H9 (cell line): Measurements from ENCODE around the gene CCDC170. TPM values are rescaled to one million over a fixed set of nuclear protein-coding genes. Genes with fewer than 3 reads are reported as not detected.
"Not testable (repeated sequence)": the region's sequence is repeated elsewhere in the genome, so short reads cannot be mapped to it uniquely, and the experiment has no call there.

ENCODE experiments used
- DNase-seq: peaks from one replicate; pipeline ENCODE4 v3.0.0-alpha.2; 2017
- H2AFZ ChIP-seq: one replicate; pipeline ENCODE4 v1.6.1; 2013; ENCODE audit warnings: mild to moderate bottlenecking, low read length, control low read depth, moderate library complexity
- H2AK5ac ChIP-seq: 2 replicates; pipeline ENCODE4 v1.6.1; 2013; ENCODE audit warnings: low read length, control low read depth, mixed read lengths; ENCODE audit not compliant: insufficient read length
- H2BK120ac ChIP-seq: one replicate; pipeline ENCODE4 v1.6.1; 2013; ENCODE audit warnings: low read depth, mild to moderate bottlenecking, low read length, control low read depth, inconsistent platforms; ENCODE audit not compliant: poor library complexity, severe bottlenecking
- H2BK12ac ChIP-seq: 2 replicates; pipeline ENCODE4 v1.6.1; 2013; ENCODE audit warnings: low read length, control low read depth, mixed read lengths, low read depth; ENCODE audit not compliant: insufficient read length
- H2BK15ac ChIP-seq: 2 replicates; pipeline ENCODE4 v1.6.1; 2013; ENCODE audit warnings: low read depth, low read length, control low read depth
- H2BK20ac ChIP-seq: one replicate; pipeline ENCODE4 v1.6.1; 2013; ENCODE audit warnings: low read depth, mild to moderate bottlenecking, low read length, control low read depth, inconsistent platforms; ENCODE audit not compliant: poor library complexity, severe bottlenecking
- H2BK5ac ChIP-seq: 2 replicates; pipeline ENCODE4 v1.6.1; 2013; ENCODE audit warnings: low read length, control low read depth, mixed read lengths; ENCODE audit not compliant: insufficient read length
- H3K14ac ChIP-seq: 2 replicates; pipeline ENCODE4 v1.6.1; 2013; ENCODE audit warnings: low read length, control low read depth; ENCODE audit not compliant: insufficient read depth
- H3K18ac ChIP-seq: 2 replicates; pipeline ENCODE4 v1.6.1; 2013; ENCODE audit warnings: low read depth, mild to moderate bottlenecking, mixed read lengths, low read length, control low read depth; ENCODE audit not compliant: insufficient read length
- H3K23ac ChIP-seq: 2 replicates; pipeline ENCODE4 v1.6.1; 2013; ENCODE audit warnings: low read length, control low read depth, mixed read lengths, low read depth; ENCODE audit not compliant: insufficient read length
- H3K23me2 ChIP-seq: 2 replicates; pipeline ENCODE4 v1.6.1; 2013; ENCODE audit warnings: low read depth, mild to moderate bottlenecking, mixed read lengths, low read length, control low read depth; ENCODE audit not compliant: insufficient read length, poor library complexity, severe bottlenecking
- H3K27ac ChIP-seq: 2 replicates; pipeline ENCODE4 v1.5.1; 2013; ENCODE audit warnings: low read length, control low read depth, mixed read lengths, low read depth; ENCODE audit not compliant: insufficient read length
- H3K27me3 ChIP-seq: 2 replicates; pipeline ENCODE4 v1.6.1; 2013; ENCODE audit warnings: low read length, control low read depth, inconsistent platforms; ENCODE audit not compliant: insufficient read depth
- H3K4ac ChIP-seq: 2 replicates; pipeline ENCODE4 v1.6.1; 2013; ENCODE audit warnings: low read depth, mild to moderate bottlenecking, control low read depth, inconsistent platforms, low read length, moderate library complexity
- H3K4me1 ChIP-seq: 2 replicates; pipeline ENCODE4 v1.6.1; 2013; ENCODE audit warnings: low read length, control low read depth, inconsistent platforms; ENCODE audit not compliant: insufficient read depth
- H3K4me2 ChIP-seq: 2 replicates; pipeline ENCODE4 v1.6.1; 2013; ENCODE audit warnings: low read length, control low read depth, mixed read lengths; ENCODE audit not compliant: insufficient read length, insufficient read depth
- H3K56ac ChIP-seq: 2 replicates; pipeline ENCODE4 v1.6.1; 2013; ENCODE audit warnings: low read depth, mild to moderate bottlenecking, mixed read lengths, low read length, control low read depth; ENCODE audit not compliant: insufficient read length
- H3K79me1 ChIP-seq: 2 replicates; pipeline ENCODE4 v1.6.1; 2013; ENCODE audit warnings: low read depth, mild to moderate bottlenecking, moderate library complexity, low read length, control low read depth, inconsistent platforms; ENCODE audit not compliant: insufficient read depth, poor library complexity, severe bottlenecking
- H3K79me2 ChIP-seq: 2 replicates; pipeline ENCODE4 v1.6.1; 2013; ENCODE audit warnings: low read length, control low read depth, inconsistent platforms; ENCODE audit not compliant: insufficient read depth
- H3K9ac ChIP-seq: 2 replicates; pipeline ENCODE4 v1.6.1; 2013; ENCODE audit warnings: low read length, control low read depth, mixed read lengths; ENCODE audit not compliant: insufficient read length; ENCODE audit errors: extremely low read depth
- H3K9me3 ChIP-seq: one replicate; pipeline ENCODE4 v1.6.1; 2013; ENCODE audit warnings: low read depth, low read length, inconsistent platforms; ENCODE audit not compliant: control insufficient read depth
- H3T11ph ChIP-seq: one replicate; pipeline ENCODE4 v1.6.1; 2013; ENCODE audit warnings: mild to moderate bottlenecking, low read length, control low read depth, inconsistent platforms
- H4K20me1 ChIP-seq: one replicate; pipeline ENCODE4 v1.6.1; 2013; ENCODE audit not compliant: control insufficient read depth, insufficient read length, insufficient read depth
- H4K5ac ChIP-seq: 2 replicates; pipeline ENCODE4 v1.6.1; 2013; ENCODE audit warnings: low read depth, mild to moderate bottlenecking, mixed read lengths, low read length, control low read depth; ENCODE audit not compliant: insufficient read length
- H4K8ac ChIP-seq: replicated peaks from 2 replicates; pipeline ENCODE4 v1.6.1; 2013; ENCODE audit warnings: low read length, control low read depth, mixed read lengths, low read depth; ENCODE audit not compliant: insufficient read length
- H4K91ac ChIP-seq: 2 replicates; pipeline ENCODE4 v1.6.1; 2013; ENCODE audit warnings: low read depth, mild to moderate bottlenecking, moderate library complexity, mixed read lengths, low read length, control low read depth; ENCODE audit not compliant: insufficient read length
- H3K27ac Mint-ChIP-seq, 3 experiments: 2 replicates in 2 of 3; 3 replicates in 1 of 3; pipeline ENCODE4 v1.8.0; 2020 to 2021; ENCODE audit warnings: mixed read lengths in 3 of 3, mild to moderate bottlenecking in 1 of 3, moderate library complexity in 1 of 3
- H3K27me3 Mint-ChIP-seq: 2 replicates; pipeline ENCODE4 v1.8.0; 2021; ENCODE audit warnings: low read depth, mild to moderate bottlenecking, moderate library complexity, mixed read lengths
- H3K36me3 Mint-ChIP-seq, 3 experiments: 2 replicates in 2 of 3; 3 replicates in 1 of 3; pipeline ENCODE4 v1.8.0; 2020 to 2021; ENCODE audit warnings: low read depth in 3 of 3, mixed read lengths in 3 of 3; ENCODE audit not compliant: insufficient read depth in 1 of 3
- H3K4me1 Mint-ChIP-seq, 2 experiments: 2 replicates each; pipeline ENCODE4 v1.8.0; 2020; ENCODE audit warnings: mixed read lengths in 2 of 2
- H3K4me3 Mint-ChIP-seq, 2 experiments: 2 replicates in 1 of 2; 3 replicates in 1 of 2; pipeline ENCODE4 v1.8.0; 2020 to 2021; ENCODE audit warnings: mild to moderate bottlenecking in 2 of 2, mixed read lengths in 2 of 2, moderate library complexity in 1 of 2
- H3K9me3 Mint-ChIP-seq, 2 experiments: 2 replicates in 1 of 2; 3 replicates in 1 of 2; pipeline ENCODE4 v1.8.0; 2020; ENCODE audit warnings: mild to moderate bottlenecking in 2 of 2, mixed read lengths in 2 of 2, moderate library complexity in 1 of 2
- WGBS: extraction: QIAGEN DNeasy Blood & Tissue Kit; methylation state at CpG from one replicate; pipeline ENCODE4 v1.1.7; 2013; ENCODE audit warnings: missing lambda C conversion rate, low lambda C conversion rate, mixed read lengths; ENCODE audit not compliant: insufficient read length; ENCODE audit errors: extremely low coverage; 5-methylcytosine and 5-hydroxymethylcytosine counted together
- total RNA-seq: library from RNA; stranded (reverse); gene quantifications from 2 replicates; pipeline ENCODE4 v1.2.1, GENCODE V29; 2021
- TF ChIP-seq, protein P1 (sequence below): fragments of 200-600 bp; sonication (generic); conservative IDR thresholded peaks from 3 replicates; pipeline ENCODE4 v1.8.0; 2021; ENCODE audit warnings: antibody characterized with exemption, mild to moderate bottlenecking

The CCDC170 gene
- total RNA-seq, 1 experiment from 2014 or later, result 0.07 TPM

GRCh38 chr6:151452750-151453427 lies 40.9 kb upstream of the CCDC170 start:
- peak overlapping the region; percentile 97 to 98 for H3K4me3 Mint-ChIP-seq
- H3K18ac ChIP-seq, result peak overlapping the region; percentile 53
- DNase-seq, result no peak
- H3K56ac ChIP-seq, result no peak overlapping the region
- H3K14ac ChIP-seq, result peak overlapping the region; percentile 65; the same call in 1 of the 2 replicates
- H2AK5ac ChIP-seq, result no peak overlapping the region
- no peak overlapping the region for H3K23ac ChIP-seq
- no peak overlapping the region for H4K5ac ChIP-seq
- no peaks in the 10 kb centered on the region for H3K4me1 ChIP-seq
- no peaks in the 10 kb centered on the region for H3K79me1 ChIP-seq
- H3K79me2 ChIP-seq, result peaks cover 9% of the 10 kb centered on the region; the same call in 1 of the 2 replicates
- no peak overlapping the region for H3K4ac ChIP-seq
- peaks cover 1 to 4% of the 10 kb centered on the region in 2 experiments; a peak in 3 of 5 replicates for H3K9me3 Mint-ChIP-seq
- H3K27me3 Mint-ChIP-seq, result peaks cover 1% of the 10 kb centered on the region; the same call in 1 of the 2 replicates
- H4K20me1 ChIP-seq, result no peaks in the 10 kb centered on the region
- no peak overlapping the region for H2BK5ac ChIP-seq
- no peak overlapping the region for H2BK20ac ChIP-seq
- peaks cover 32 to 38% of the 10 kb centered on the region in 2 experiments for H3K4me1 Mint-ChIP-seq
- H2BK12ac ChIP-seq, result no peak overlapping the region
- H2AFZ ChIP-seq, result no peak overlapping the region
- peaks cover 11% of the 10 kb centered on the region for H3K23me2 ChIP-seq
- peak overlapping the region; percentile 85 for H3K4me2 ChIP-seq
- WGBS, result no CpG with 5 or more reads among the region's 24 CpGs
- TF ChIP-seq, protein P1, sequence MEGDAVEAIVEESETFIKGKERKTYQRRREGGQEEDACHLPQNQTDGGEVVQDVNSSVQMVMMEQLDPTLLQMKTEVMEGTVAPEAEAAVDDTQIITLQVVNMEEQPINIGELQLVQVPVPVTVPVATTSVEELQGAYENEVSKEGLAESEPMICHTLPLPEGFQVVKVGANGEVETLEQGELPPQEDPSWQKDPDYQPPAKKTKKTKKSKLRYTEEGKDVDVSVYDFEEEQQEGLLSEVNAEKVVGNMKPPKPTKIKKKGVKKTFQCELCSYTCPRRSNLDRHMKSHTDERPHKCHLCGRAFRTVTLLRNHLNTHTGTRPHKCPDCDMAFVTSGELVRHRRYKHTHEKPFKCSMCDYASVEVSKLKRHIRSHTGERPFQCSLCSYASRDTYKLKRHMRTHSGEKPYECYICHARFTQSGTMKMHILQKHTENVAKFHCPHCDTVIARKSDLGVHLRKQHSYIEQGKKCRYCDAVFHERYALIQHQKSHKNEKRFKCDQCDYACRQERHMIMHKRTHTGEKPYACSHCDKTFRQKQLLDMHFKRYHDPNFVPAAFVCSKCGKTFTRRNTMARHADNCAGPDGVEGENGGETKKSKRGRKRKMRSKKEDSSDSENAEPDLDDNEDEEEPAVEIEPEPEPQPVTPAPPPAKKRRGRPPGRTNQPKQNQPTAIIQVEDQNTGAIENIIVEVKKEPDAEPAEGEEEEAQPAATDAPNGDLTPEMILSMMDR, result no peak
- H3K27ac ChIP-seq, result peak overlapping the region; percentile 69
- peak overlapping the region; percentile 97 for H3K9ac ChIP-seq
- H2BK120ac ChIP-seq, result no peak overlapping the region
- H4K8ac ChIP-seq, result no peak overlapping the region
- no peak overlapping the region for H3T11ph ChIP-seq
- no peaks in the 10 kb centered on the region for H3K9me3 ChIP-seq
- peaks cover 5 to 29% (median 22%) of the 10 kb centered on the region in 3 experiments; a peak in 6 of 7 replicates for H3K36me3 Mint-ChIP-seq
- no peak overlapping the region for H4K91ac ChIP-seq
- H3K27ac Mint-ChIP-seq, result peak overlapping the region; percentile 74 to 96 (median 94)
- H3K27me3 ChIP-seq, result no peaks in the 10 kb centered on the region
- H2BK15ac ChIP-seq, result no peak overlapping the region

- Mint-ChIP-seq H3K36me3 (peaks cover 13 to 44% (median 30%) of the 10 kb centered on the region in 3 experiments; a peak in 6 of 7 replicates), H3K4me1 (peaks cover 32 to 36% of the 10 kb centered on the region in 2 experiments), H3K4me3 (peak overlapping the region in 1 of 2 experiments; percentile 32; a peak in 1 of 5 replicates), H3K27ac (peak overlapping the region in 2 of 3 experiments; percentile 45 to 75; a peak in 5 of 7 replicates)
- H4K8ac ChIP-seq, H3K27me3 ChIP-seq, H3K4me2 ChIP-seq, H3K56ac ChIP-seq, H3K4ac ChIP-seq, H2BK20ac ChIP-seq, DNase-seq, H2BK15ac ChIP-seq, H3K9me3 ChIP-seq, H3K4me1 ChIP-seq, H2BK120ac ChIP-seq, H3K27ac ChIP-seq, H3K14ac ChIP-seq, H3K79me2 ChIP-seq, H4K20me1 ChIP-seq, H3K9me3 Mint-ChIP-seq, H3K23ac ChIP-seq, H3K27me3 Mint-ChIP-seq, H2AK5ac ChIP-seq, H2BK12ac ChIP-seq, H2BK5ac ChIP-seq, H3K79me1 ChIP-seq, H4K5ac ChIP-seq, H2AFZ ChIP-seq, H4K91ac ChIP-seq, H3K9ac ChIP-seq, H3K18ac ChIP-seq, H3T11ph ChIP-seq: not testable (repeated sequence)
- WGBS, result no CpG with 5 or more reads among the region's 10 CpGs
- peaks cover 11% of the 10 kb centered on the region for H3K23me2 ChIP-seq
Observed at GRCh38 chr6:151455751-151456398, 37.9 kb upstream of the CCDC170 start.
